Mesodermal cell (in vitro differentiated cells): ENCODE data around the gene WFDC2.

ENCODE experiments used
- H3K27ac ChIP-seq: 2 replicates; pipeline ENCODE4 v1.7.0; 2013; ENCODE audit warnings: mild to moderate bottlenecking, low read depth, low read length, moderate library complexity; ENCODE audit not compliant: severe bottlenecking
- H3K36me3 ChIP-seq: 2 replicates; pipeline ENCODE4 v1.7.1; 2013; ENCODE audit warnings: mild to moderate bottlenecking, low read length, moderate library complexity; ENCODE audit not compliant: control insufficient read depth, insufficient read depth
- H3K4me1 ChIP-seq: one replicate; pipeline ENCODE4 v1.7.1; 2013; ENCODE audit warnings: mild to moderate bottlenecking, low read length; ENCODE audit not compliant: insufficient read depth, control insufficient read depth, poor library complexity, severe bottlenecking
- H3K4me3 ChIP-seq: 2 replicates; pipeline ENCODE4 v1.7.0; 2013; ENCODE audit warnings: low read length, control low read depth, mild to moderate bottlenecking; ENCODE audit not compliant: insufficient read depth, poor library complexity, severe bottlenecking; ENCODE audit errors: extremely low read depth
- H3K9me3 ChIP-seq: 2 replicates; pipeline ENCODE4 v1.7.1; 2013; ENCODE audit warnings: mild to moderate bottlenecking, low read length, moderate library complexity; ENCODE audit not compliant: control insufficient read depth
- WGBS, 2 experiments: methylation state at CpG; one replicate each; pipeline ENCODE4 v1.1.5; 2013; ENCODE audit warnings: missing lambda C conversion rate in 2 of 2; ENCODE audit not compliant: insufficient coverage in 2 of 2; 5-methylcytosine and 5-hydroxymethylcytosine counted together

WFDC2 gene

DNA sequence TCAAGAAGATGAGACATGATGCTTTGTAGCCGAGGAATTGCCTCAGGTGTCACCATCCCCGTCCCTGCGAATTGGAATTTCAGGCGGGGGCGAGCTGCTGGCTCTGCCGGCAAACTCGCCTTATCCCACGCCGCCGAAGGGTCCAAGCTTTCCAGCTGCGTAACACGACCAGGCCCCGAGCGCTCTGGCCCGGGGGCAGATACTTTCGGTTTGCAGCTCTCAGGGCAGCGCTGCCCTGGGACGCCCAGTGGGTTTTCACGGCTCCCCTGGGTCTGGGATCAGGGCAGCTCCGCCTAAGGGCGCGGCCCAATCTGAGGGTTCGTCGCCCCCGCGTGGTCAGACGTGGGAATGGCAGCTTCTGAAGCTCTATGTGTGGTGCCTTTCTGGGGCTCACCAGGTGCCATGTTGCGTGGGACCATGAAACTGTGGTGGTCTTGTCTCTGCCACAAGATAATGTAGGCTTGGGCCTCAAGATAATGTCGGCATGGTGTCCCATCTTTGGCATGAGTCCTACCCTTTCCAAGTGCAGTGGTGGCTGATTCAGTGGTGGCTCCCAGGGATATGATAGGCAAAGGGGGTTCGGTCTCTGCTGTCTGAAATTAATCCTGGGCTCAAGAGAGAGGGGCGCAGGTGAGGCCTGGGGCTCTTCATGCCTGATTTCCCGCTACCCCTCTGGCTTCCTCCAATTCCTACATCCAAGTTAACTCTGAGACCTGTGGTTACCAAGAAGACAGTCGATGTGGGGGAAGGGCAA is 32.6 kb upstream of the WFDC2 start:
- Histone ChIP-seq H3K4me1 (no peaks in the 10 kb centered on the region), H3K27ac (no peak overlapping the region), H3K36me3 (no peaks in the 10 kb centered on the region), H3K9me3 (no peaks in the 10 kb centered on the region), H3K4me3 (peak overlapping the region; percentile 31)
- WGBS, 2 experiments = 8 to 10% methylated on average over 29 to 30 of the region's 33 CpGs

DNA sequence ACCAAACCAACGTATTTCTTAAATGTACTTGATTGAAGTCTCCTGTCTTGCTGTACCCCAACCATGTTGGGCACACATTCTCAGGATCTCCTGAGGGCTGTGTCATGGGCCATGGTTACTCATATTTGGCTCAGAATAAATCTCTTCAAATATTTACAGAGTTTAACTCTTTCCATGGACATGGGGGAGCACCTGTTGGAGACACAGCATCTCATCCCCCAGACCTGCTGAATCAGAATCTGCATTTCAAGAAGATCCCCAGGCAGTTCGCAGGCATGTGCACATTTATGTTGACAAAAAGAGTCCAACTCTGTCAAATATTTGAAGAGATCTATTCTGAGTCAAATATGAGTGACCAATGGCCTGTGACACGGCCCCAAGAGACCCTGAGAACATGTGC is 29.1 kb upstream of the WFDC2 start:
- H3K9me3 ChIP-seq = no peaks in the 10 kb centered on the region
- 77 to 91% methylated on average over 2 to 3 of the region's 3 CpGs for WGBS, 2 experiments
- H3K4me3 ChIP-seq = no peak overlapping the region
- no peaks in the 10 kb centered on the region for H3K4me1 ChIP-seq
- no peaks in the 10 kb centered on the region for H3K36me3 ChIP-seq
- no peak overlapping the region for H3K27ac ChIP-seq

DNA sequence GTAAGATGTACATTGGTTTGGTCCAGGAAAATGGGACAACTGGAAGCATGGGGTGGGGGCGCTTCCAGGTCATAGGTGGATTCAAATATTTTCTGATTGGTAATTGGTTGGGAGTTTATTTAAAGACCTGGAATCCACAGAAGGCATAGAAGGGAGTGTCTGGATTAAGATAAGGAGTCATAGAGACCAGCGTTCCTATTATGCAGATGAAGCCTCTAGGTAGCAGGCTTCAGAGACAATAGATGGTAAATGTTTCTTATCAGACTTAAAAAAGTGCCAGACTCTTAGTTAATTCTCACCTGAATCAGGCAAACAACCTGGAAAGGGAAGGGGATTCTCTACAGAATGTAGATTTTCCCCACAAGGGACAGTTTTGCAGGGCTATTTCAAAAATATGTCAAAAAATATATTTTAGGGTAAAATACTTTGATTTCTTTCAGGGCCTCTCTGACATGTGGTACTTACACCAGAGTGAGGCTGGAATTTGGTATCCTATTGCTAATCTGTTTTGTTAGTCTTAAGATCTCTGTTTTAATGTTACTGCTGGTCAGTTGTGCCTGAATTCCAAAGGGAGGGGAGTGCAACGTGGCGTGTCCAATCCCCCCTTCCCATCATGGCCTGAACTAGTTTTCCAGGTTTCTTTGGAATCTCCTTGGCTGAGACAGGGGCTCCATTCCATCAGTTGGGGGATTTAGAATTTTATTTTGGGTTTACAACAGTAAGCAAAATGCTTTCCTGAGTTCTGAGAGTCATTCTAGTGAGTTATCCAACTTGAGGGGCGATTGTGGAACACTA is 28.5 kb upstream of the WFDC2 start:
- no peak overlapping the region for H3K4me3 ChIP-seq
- no peaks in the 10 kb centered on the region for H3K9me3 ChIP-seq
- H3K36me3 ChIP-seq = no peaks in the 10 kb centered on the region
- no peak overlapping the region for H3K27ac ChIP-seq
- H3K4me1 ChIP-seq = no peaks in the 10 kb centered on the region
- 73 to 92% methylated on average over 3 of the region's 5 CpGs for WGBS, 2 experiments

DNA sequence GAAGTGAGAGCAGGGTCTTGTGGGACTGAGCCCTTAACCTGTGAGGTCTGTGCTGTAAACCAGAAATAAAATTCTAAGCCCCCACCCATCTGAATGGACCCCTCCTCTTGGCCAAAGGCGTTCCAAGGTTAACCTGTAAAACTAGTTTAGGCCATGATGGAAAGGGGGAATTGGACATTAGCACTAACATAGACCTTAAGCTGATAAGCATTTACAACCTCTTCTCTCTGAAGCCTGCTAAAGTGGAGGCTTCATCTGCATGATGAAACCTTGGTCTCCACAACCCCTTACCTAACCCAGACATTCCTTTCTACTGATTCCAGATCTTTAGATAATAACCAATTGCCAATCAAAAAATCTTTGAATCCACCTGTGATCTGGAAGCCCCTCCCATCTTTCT is 27.8 kb upstream of the WFDC2 start:
- Histone ChIP-seq H3K4me3 (no peak overlapping the region), H3K36me3 (no peaks in the 10 kb centered on the region), H3K27ac (no peak overlapping the region), H3K4me1 (no peaks in the 10 kb centered on the region), H3K9me3 (no peaks in the 10 kb centered on the region)
- no CpG with 5 or more reads among the region's 1 CpG for WGBS, 2 experiments

DNA sequence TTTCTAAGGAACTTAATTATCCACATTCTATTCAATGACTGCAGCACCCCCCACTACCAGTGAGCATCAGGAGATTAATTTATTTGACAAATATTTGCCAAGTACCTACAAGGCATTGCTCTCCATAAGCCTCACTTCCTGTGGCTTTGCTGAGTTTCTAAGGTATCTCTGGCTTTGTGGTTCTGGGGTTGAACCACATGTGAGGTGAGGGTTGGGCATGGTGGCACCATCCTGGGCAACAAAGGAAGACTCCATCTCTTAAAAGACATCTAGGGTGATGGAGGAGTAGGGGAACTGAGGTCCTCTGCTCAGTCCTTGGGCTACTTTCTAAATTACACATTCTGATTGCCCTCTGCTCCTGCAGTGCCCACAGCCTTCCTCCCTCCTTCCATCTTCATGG is 25.5 kb upstream of the WFDC2 start:
- Histone ChIP-seq H3K4me3 (no peak overlapping the region), H3K36me3 (no peaks in the 10 kb centered on the region), H3K9me3 (no peaks in the 10 kb centered on the region), H3K27ac (no peak overlapping the region), H3K4me1 (no peaks in the 10 kb centered on the region)

DNA sequence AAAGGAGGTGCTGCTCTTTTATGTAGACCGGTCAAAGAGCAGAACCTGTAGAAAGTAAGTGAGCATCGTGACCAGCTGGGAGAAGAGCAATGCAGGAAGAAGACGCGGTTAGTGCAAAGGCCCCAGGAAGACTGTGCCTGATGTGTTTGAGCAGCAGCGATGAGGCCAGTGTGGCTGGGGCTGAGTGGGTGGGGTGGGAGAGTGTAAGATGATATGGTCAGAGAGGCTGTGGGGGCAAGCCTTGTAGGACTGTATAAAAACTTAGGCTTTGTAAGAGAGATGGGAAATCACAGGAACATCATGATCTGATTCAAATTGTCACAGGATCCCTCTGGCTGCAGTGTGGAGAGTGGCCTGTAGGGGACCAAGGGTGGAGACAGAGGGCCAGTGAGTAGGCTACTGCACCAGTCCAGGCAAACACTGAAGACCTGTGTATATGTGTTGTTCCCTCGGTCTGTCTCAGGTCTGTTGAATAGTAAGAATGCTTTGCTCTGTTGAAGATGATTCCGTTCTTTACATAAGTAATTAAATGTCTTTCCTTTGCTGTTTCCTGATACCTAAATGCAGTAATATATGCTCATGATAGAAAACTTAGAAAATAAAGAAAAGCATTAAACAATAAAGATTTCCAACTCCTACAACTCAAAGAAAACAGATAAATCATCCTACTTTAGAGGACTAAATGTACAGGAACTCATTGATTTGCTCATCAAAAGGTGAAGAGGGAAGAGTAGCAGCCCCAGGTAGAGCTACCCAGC is 23.6 kb upstream of the WFDC2 start:
- H3K27ac ChIP-seq = no peak overlapping the region
- no peak overlapping the region for H3K4me3 ChIP-seq
- H3K9me3 ChIP-seq = no peaks in the 10 kb centered on the region
- WGBS, 2 experiments = 70 to 73% methylated on average over 5 to 6 of the region's 7 CpGs
- no peaks in the 10 kb centered on the region for H3K36me3 ChIP-seq
- H3K4me1 ChIP-seq = no peaks in the 10 kb centered on the region

DNA sequence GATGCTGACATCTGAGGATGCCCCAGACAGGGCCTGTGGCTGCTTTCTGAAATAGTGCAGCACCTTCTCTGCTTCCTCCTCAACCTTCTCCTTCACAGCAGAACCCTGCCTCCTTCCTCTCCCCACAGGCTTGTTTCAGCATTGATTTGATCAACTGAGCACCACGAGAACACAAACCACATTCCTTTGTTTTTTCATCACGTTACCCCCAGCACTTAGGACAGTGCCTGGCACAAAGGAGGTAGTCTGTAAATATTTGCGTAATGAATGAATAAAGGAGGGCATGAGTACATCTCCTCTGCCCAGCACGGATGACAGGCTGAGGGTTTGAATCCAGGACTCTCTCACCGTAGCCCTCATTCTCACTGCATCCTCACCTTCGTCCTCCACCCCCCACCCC is 21.3 kb upstream of the WFDC2 start:
- Histone ChIP-seq H3K4me1 (no peaks in the 10 kb centered on the region), H3K9me3 (no peaks in the 10 kb centered on the region), H3K36me3 (no peaks in the 10 kb centered on the region), H3K4me3 (no peak overlapping the region), H3K27ac (no peak overlapping the region)
- WGBS, 2 experiments = 100% methylated on average over 1 of the region's 6 CpGs; no CpG with 5 or more reads in 1 of the 2 experiments

DNA sequence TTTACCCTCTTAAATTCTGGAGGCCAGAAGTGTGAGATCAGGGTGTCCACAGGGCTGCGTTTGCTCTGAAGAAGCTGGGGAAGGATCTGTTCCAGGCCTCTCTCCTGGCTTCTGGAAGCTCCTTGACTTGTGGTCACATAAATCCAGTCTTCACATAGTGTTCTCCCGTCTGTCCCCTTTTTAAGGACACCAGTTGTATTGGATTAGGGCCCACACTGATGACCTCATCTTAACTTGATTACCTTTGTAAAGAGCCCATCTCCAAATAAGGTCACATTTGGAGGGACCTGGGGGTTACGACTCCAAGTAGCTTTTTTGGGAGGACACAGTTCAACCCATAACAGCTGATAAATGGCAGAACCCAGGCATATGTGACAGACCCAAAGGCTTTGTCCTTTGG is 20.0 kb upstream of the WFDC2 start:
- Histone ChIP-seq H3K27ac (no peak overlapping the region), H3K36me3 (no peaks in the 10 kb centered on the region), H3K4me3 (no peak overlapping the region), H3K9me3 (no peaks in the 10 kb centered on the region), H3K4me1 (no peaks in the 10 kb centered on the region)
- WGBS, 2 experiments = 78 to 96% methylated on average over 2 to 3 of the region's 3 CpGs

DNA sequence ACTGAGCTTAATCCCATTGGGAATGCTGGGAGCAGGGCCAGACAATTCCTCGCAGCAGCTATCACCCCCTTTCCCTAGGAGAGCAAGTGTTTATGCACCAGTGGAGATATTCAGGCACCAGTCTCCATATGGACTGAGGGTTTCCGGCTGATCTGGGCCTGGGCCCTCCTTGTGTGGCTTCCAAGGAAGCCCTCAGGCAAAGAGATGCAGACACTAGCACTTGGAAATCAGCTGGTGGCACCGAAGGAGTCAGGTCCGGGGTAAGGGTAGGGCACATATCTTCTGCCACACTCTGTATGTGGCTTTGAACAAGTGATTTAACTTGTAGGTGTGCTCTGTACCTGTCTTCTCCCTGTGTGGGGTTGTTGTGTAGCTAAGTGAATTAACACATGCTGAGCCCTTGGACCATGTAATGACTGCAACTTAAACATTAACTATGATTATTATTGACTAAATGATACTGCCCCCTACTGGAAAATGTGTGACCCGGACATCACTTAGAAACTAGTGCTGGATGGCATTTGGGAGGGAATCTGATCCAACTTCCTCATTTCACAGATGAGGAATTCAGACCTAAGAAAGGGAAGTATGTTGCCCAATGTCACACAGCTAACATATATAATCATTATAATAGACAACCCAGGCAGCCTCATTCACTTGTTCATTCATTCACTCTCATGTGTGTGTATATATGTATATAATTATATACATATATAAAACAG is 19.3 kb upstream of the WFDC2 start:
- H3K9me3 ChIP-seq = no peaks in the 10 kb centered on the region
- H3K4me1 ChIP-seq = no peaks in the 10 kb centered on the region
- no peaks in the 10 kb centered on the region for H3K36me3 ChIP-seq
- H3K4me3 ChIP-seq = no peak overlapping the region
- WGBS, 2 experiments = 80 to 87% methylated on average over 4 of the region's 5 CpGs
- no peak overlapping the region for H3K27ac ChIP-seq

DNA sequence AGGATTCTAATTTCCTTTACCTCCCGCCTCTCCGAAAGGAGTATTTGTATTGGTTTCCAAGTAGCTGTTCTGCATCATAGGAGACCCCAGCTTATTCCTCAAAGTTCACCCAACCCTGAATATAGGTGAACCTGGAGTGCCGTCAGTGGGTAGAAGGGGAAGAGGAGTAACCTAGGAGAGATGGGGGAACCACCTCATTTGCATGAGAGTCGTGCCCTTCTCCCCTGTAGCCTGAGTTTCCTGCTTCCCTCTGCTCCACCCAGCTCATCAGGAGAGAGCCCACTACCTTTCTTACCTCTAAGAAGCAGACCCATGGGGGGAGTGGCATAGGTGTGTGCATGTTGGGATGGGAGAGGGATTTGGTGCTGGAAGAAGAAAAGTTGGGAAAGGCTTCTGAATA is 17.3 kb upstream of the WFDC2 start:
- Histone ChIP-seq H3K4me3 (no peak overlapping the region), H3K36me3 (no peaks in the 10 kb centered on the region), H3K27ac (no peak overlapping the region), H3K4me1 (no peaks in the 10 kb centered on the region), H3K9me3 (no peaks in the 10 kb centered on the region)
- no CpG with 5 or more reads among the region's 4 CpGs for WGBS, 2 experiments
